AG04450 (cell line): Measurements from ENCODE around the gene NFIA. TPM values are rescaled to one million over a fixed set of nuclear protein-coding genes. Genes with fewer than 3 reads are reported as not detected.

ENCODE experiments used
- CTCF ChIA-PET: fragments of 300-600, 350-600 bp; formaldehyde crosslinking; extraction: SDS; loops from one replicate; lab custom pipeline; 2022; ENCODE audit warnings: antibody characterized with exemption, inconsistent platforms; lab: Charles Lee
- POLR2A ChIA-PET: fragments of 350-600 bp; formaldehyde crosslinking; extraction: SDS; loops from one replicate; lab custom pipeline; 2021; ENCODE audit warnings: antibody characterized with exemption, inconsistent platforms; lab: Yijun Ruan, JAX
- DNase-seq: peaks from one replicate; pipeline ENCODE4 v3.0.0-alpha.2; 2011; ENCODE audit warnings: low read depth, low spot score
- H3K27ac ChIP-seq: one replicate; pipeline ENCODE4 v1.5.1; 2012; ENCODE audit warnings: low read depth, low read length, control low read depth
- H3K27me3 ChIP-seq: one replicate; pipeline ENCODE4 v1.6.0; 2012; ENCODE audit warnings: low read length; ENCODE audit not compliant: control insufficient read depth, insufficient read depth
- H3K4me3 ChIP-seq: 2 replicates; pipeline ENCODE4 v1.5.1; 2011; ENCODE audit warnings: mild to moderate bottlenecking, low read depth, low read length, control low read depth
- H3K9me3 ChIP-seq: 2 replicates; pipeline ENCODE4 v1.5.1; 2012; ENCODE audit warnings: low read length; ENCODE audit not compliant: control insufficient read depth, insufficient read depth
- polyA plus RNA-seq: library from polyadenylated mRNA; depleted of rRNA; stranded (reverse); fragments of >200 nt; gene quantifications from 2 replicates; pipeline ENCODE4 v1.2.3, GENCODE V29; 2011
- TF ChIP-seq, protein P1 (sequence below): IDR thresholded peaks from 2 replicates; pipeline ENCODE4 v1.5.1; 2011; ENCODE audit warnings: low read depth, low read length, control low read depth, inconsistent platforms

The NFIA gene
- polyA plus RNA-seq, 1 experiment, result 3.9 TPM

DNA sequence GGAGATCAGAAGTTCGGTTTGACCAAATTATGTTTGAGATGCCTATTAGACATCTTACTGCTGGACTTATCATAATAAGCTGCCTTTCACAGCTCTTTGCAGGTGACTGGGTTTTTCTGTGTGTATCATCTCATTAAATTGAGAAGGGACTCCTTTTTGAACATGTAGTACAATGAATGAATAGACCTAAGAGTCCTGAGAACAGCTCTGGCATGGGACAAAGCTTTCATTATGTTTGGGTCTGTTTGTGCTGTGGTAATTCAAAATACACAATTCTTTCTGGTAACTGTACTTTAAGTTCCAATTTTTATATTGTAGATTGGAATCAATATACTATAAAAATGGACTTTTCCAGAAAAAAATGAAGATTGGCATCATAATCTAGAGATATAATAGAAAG is 330.2 kb downstream of the NFIA start:
- CTCF ChIA-PET, result interaction anchor here (0.5 kb wide), 1 partner anchor 20 kb away, joined by 4 read pairs; no protein-coding TSS in a partner anchor
- TF ChIP-seq, protein P1, sequence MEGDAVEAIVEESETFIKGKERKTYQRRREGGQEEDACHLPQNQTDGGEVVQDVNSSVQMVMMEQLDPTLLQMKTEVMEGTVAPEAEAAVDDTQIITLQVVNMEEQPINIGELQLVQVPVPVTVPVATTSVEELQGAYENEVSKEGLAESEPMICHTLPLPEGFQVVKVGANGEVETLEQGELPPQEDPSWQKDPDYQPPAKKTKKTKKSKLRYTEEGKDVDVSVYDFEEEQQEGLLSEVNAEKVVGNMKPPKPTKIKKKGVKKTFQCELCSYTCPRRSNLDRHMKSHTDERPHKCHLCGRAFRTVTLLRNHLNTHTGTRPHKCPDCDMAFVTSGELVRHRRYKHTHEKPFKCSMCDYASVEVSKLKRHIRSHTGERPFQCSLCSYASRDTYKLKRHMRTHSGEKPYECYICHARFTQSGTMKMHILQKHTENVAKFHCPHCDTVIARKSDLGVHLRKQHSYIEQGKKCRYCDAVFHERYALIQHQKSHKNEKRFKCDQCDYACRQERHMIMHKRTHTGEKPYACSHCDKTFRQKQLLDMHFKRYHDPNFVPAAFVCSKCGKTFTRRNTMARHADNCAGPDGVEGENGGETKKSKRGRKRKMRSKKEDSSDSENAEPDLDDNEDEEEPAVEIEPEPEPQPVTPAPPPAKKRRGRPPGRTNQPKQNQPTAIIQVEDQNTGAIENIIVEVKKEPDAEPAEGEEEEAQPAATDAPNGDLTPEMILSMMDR, result no peak
- no peak overlapping the region for H3K27ac ChIP-seq
- H3K9me3 ChIP-seq, result no peaks in the 10 kb centered on the region
- no peak for DNase-seq
- no peaks in the 10 kb centered on the region for H3K27me3 ChIP-seq
- H3K4me3 ChIP-seq, result no peak overlapping the region
- POLR2A ChIA-PET, result no interaction called here

DNA sequence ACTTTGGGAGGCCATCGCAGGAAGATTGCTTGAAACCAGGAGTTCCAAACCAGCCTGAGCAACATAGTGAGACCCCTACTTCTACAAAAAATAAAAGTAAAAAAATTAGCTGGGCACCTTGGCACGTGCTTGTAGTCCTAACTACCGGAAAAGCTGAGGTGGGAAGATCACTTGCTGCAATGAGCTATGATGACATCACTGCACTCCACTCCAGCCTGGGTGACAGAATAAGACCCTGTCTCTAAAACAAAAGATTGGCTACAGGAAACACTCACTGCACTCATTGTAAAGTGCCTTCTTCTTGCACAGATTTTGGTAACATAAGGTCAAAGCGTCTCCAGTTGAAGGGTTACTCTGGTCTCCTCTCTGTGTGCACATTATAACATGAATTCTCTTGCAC is 336.8 kb downstream of the NFIA start:
- TF ChIP-seq, protein P1, result no peak
- ChIA-PET POLR2A (no interaction called here), CTCF (interaction anchor here (1.1 kb wide), 1 partner anchor 371 kb away, joined by 3 read pairs; no protein-coding TSS in a partner anchor)
- H3K9me3 ChIP-seq, result no peaks in the 10 kb centered on the region
- H3K4me3 ChIP-seq, result no peak overlapping the region
- no peak overlapping the region for H3K27ac ChIP-seq
- no peak for DNase-seq
- no peaks in the 10 kb centered on the region for H3K27me3 ChIP-seq

DNA sequence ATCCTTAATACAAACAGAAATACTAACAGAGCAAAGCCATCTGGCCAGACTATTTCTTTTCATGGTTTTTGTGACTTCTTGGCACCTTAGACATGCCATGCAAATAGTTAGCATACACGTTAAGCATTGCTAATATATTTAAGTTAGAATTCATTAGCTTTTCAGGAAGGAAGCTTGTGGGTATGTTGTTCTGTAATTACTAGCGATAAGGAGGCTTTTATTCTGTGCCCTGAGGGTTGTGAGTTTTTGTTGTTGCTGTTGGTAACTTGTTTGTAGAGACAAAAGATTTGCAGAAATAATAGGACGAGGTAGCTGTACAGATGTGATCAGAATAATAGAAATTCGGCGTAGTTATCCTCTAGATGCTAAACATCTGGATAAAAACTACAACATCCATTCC is 337.3 kb downstream of the NFIA start:
- H3K4me3 ChIP-seq, result no peak overlapping the region
- H3K27ac ChIP-seq, result no peak overlapping the region
- TF ChIP-seq, protein P1, result no peak
- H3K9me3 ChIP-seq, result no peaks in the 10 kb centered on the region
- DNase-seq, result no peak
- H3K27me3 ChIP-seq, result no peaks in the 10 kb centered on the region
- POLR2A ChIA-PET, result no interaction called here
- CTCF ChIA-PET, result interaction anchor here (1.1 kb wide), 1 partner anchor 371 kb away, joined by 3 read pairs; no protein-coding TSS in a partner anchor

DNA sequence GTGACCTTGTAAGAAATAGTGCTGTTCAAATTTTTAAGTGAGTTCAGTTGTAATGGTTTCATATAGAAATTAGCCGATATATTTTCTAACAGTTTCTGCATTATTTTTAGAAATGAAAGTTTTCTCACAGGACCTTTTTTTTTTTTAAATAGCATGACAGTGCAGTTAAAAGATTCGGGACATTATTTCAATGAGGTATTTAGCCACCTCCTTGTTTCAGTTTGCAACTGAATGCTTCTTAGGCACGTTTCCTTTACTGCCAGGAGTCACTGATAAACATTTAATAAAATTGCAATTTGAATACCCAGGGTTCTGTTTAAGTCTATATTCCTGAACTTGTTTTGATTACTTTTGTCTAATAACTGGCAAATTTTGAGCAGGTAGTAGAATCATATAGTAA is 337.9 kb downstream of the NFIA start:
- ChIA-PET POLR2A (no interaction called here), CTCF (interaction anchor here (1.1 kb wide), 1 partner anchor 372 kb away, joined by 3 read pairs; no protein-coding TSS in a partner anchor)
- TF ChIP-seq, protein P1, result no peak
- no peak for DNase-seq
- Histone ChIP-seq H3K27ac (no peak overlapping the region), H3K9me3 (no peaks in the 10 kb centered on the region), H3K4me3 (no peak overlapping the region), H3K27me3 (no peaks in the 10 kb centered on the region)

DNA sequence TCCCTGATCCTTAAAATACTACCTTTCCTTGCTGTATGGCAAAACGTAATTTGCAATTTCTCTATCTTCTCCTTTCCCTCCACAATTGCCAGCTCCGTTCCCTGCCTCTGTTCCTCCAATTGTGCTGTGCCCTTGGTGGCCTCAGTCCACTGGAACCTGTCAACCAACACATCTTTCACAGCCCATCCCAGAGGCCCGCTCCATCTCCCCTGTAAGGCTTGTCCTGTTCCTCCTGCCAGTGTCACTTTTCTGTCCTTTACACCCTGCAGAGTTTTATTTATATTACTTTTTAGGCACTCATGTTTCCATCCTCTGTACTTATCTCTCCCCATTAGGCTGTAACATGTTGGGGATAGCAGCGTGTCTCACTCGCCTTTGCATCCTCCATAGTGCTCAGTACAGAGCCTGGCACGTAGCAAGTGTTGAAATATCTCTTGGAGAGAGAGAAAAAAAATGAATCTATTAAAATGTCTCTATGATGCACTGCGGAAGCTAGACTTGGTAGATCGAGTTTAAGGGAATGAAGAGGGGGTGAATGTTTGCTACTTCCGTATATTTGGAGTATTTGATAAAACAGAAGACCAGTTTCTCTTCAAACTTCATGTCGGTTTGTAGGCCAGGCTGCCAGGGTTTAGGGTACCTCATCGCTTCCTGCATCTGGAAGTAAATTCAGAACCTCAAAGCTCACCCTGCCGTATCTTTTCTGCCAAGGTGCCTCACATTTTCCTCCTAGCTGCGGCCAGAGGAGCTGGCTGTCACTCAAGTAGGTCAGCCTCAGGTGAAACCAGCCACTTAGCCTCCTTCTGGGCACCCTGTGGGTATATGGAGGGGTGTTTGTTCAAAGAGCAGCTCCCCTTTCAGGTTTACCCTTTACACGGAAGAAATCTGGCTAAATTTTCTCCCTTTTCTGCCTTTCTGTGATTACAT is 338.8 kb downstream of the NFIA start:
- no peak for DNase-seq
- Histone ChIP-seq H3K27me3 (no peaks in the 10 kb centered on the region), H3K9me3 (no peaks in the 10 kb centered on the region), H3K4me3 (no peak overlapping the region), H3K27ac (no peak overlapping the region)
- ChIA-PET CTCF (no interaction called here), POLR2A (no interaction called here)
- TF ChIP-seq, protein P1, result no peak
